HEK293T (cell line): Measurements from ENCODE around the gene ZNF214.

Experiments used
- ARNT ChIP-seq: fragments of 450-650 bp; IDR thresholded peaks from 2 replicates; pipeline ENCODE4 v1.6.1; 2017; ENCODE audit warnings: mild to moderate bottlenecking
- CTBP1 ChIP-seq: fragments of 450-650 bp; IDR thresholded peaks from 2 replicates; pipeline ENCODE4 v1.6.1; 2016; ENCODE audit warnings: borderline replicate concordance
- FOXA1 ChIP-seq: fragments of 450-650 bp; IDR thresholded peaks from 2 replicates; pipeline ENCODE4 v1.6.1; 2016; ENCODE audit warnings: mild to moderate bottlenecking
- FOXM1 ChIP-seq: fragments of 450-650 bp; IDR thresholded peaks from 2 replicates; pipeline ENCODE4 v1.6.1; 2017; ENCODE audit warnings: mild to moderate bottlenecking, borderline replicate concordance
- HDGF ChIP-seq: fragments of 450-650 bp; IDR thresholded peaks from 2 replicates; pipeline ENCODE4 v1.6.1; 2017; ENCODE audit warnings: antibody characterized with exemption, borderline replicate concordance
- L3MBTL2 ChIP-seq: fragments of 450-650 bp; conservative IDR thresholded peaks from 2 replicates; pipeline ENCODE4 v1.6.1; 2016; ENCODE audit warnings: mild to moderate bottlenecking
- SP1 ChIP-seq: fragments of 450-650 bp; IDR thresholded peaks from 2 replicates; pipeline ENCODE4 v1.6.1; 2017
- TARDBP ChIP-seq: fragments of 450-650 bp; IDR thresholded peaks from 2 replicates; pipeline ENCODE4 v1.6.1; 2016

DNA sequence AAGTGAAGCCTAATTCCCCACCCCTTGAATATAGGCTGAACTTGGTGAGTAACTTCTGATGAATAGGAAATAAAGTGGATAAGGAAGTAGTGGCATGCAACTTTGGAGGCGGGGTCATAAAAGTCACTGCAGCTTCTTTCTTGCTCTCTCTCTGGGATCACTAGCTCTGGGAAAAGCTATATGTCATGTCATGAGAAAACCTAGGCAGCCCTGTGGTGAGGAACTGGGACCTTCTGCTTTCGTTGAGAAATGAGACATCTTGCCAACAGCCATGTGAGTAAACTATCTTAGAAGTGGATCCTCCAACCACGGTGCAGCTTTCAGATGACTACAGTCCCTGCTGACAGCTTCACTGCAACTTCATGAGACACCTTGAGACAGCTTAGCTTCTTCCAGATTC lies 15.7 kb downstream of the ZNF214 start:
- TF ChIP-seq ARNT, result no peak
- TF ChIP-seq CTBP1, result no peak
- no peak for TF ChIP-seq TARDBP
- TF ChIP-seq L3MBTL2, result no peak
- TF ChIP-seq HDGF, result no peak
- TF ChIP-seq FOXA1, result no peak
- no peak for TF ChIP-seq SP1
- no peak for TF ChIP-seq FOXM1
